ENCODE results near the gene MIOS. TPM values are rescaled to one million over a fixed set of nuclear protein-coding genes. Genes with fewer than 3 reads are reported as not detected.

Gene MIOS
- total and polyA plus RNA-seq, 9 of the 15 experiments (the other 6 are each of a cell fraction or from before 2014, with no cell fraction given), result 7.8 to 47.8 (median 30.6) TPM

- H3K4me1 ChIP-seq (replicated peaks in 1 of 2; ENCODE audit: control insufficient read depth in 2 of 2, insufficient read depth in 2 of 2, low read length in 2 of 2), result no peaks in the 10 kb centered on the region
- no peaks in the 10 kb centered on the region for H3K36me3 ChIP-seq (ENCODE audit: control insufficient read depth, insufficient read depth, low read length)
- WGBS (ENCODE audit: insufficient coverage, low coverage, missing lambda C conversion rate), result 0% methylated on average over 1 of the region's 1 CpG
- ATAC-seq, result no peak
- H3K4me2 ChIP-seq (ENCODE audit: insufficient read depth, low read length), result no peak within 1 kb of the TSS
- no peak for FAIRE-seq
- ChIA-PET CTCF (ENCODE audit: low intra/inter-chr PET ratio) (no interaction called here), POLR2A (no interaction called here)
- no peak within 1 kb of the TSS for H2AFZ ChIP-seq (ENCODE audit: low read depth, low read length)
- H3K9me1 ChIP-seq (ENCODE audit: control insufficient read depth, insufficient read depth, low read length), result no peaks in the 10 kb centered on the region
- BruUV-seq (replicated peaks), result no TSS peak
- in situ Hi-C loops (cut with MboI) (loop anchor here (5.0 kb wide), 3 partner anchors 113 to 568 kb away; no protein-coding TSS in a partner anchor), intact Hi-C loops (cut with micrococcal nuclease) (no loop called here)
- H3K79me2 ChIP-seq (ENCODE audit: control insufficient read depth, insufficient read depth, low read length), result no peaks in the 10 kb centered on the region
- H3K9ac ChIP-seq (ENCODE audit: insufficient read depth in 1 of 2, low read depth in 2 of 2, low read length in 2 of 2), result no peak within 1 kb of the TSS
- 0 out of 5 replicates have a peak, but pooled peaks cover 0 to 2% of the 10 kb centered on the region in 2 experiments for H3K27me3 ChIP-seq (ENCODE audit: control insufficient read depth in 2 of 2, insufficient read depth in 2 of 2, low read length in 2 of 2)
- H3K27ac ChIP-seq (ENCODE audit: extremely low read depth, low read depth, low read length), result no peak within 1 kb of the TSS
- no peaks in the 10 kb centered on the region for H4K20me1 ChIP-seq (replicated peaks; ENCODE audit: control insufficient read depth, insufficient read depth, low read length)
- no peaks in the 10 kb centered on the region for H3K9me3 ChIP-seq (replicated peaks; ENCODE audit: control insufficient read depth, insufficient read depth, low read depth, low read length)
- H3K4me3 ChIP-seq, result no peak within 1 kb of the TSS
- TF ChIP-seq STAG1 (CRISPR knock-in tag; IDR thresholded peaks at IDR 0.05; ENCODE audit: borderline replicate concordance), result no peak
- no peak for TF ChIP-seq HNRNPUL1 (IDR thresholded peaks at IDR 0.05; ENCODE audit: low read length)
- TF ChIP-seq CUX1 (CRISPR knock-in tag; IDR thresholded peaks at IDR 0.05), result no peak
- TF ChIP-seq, protein P1, sequence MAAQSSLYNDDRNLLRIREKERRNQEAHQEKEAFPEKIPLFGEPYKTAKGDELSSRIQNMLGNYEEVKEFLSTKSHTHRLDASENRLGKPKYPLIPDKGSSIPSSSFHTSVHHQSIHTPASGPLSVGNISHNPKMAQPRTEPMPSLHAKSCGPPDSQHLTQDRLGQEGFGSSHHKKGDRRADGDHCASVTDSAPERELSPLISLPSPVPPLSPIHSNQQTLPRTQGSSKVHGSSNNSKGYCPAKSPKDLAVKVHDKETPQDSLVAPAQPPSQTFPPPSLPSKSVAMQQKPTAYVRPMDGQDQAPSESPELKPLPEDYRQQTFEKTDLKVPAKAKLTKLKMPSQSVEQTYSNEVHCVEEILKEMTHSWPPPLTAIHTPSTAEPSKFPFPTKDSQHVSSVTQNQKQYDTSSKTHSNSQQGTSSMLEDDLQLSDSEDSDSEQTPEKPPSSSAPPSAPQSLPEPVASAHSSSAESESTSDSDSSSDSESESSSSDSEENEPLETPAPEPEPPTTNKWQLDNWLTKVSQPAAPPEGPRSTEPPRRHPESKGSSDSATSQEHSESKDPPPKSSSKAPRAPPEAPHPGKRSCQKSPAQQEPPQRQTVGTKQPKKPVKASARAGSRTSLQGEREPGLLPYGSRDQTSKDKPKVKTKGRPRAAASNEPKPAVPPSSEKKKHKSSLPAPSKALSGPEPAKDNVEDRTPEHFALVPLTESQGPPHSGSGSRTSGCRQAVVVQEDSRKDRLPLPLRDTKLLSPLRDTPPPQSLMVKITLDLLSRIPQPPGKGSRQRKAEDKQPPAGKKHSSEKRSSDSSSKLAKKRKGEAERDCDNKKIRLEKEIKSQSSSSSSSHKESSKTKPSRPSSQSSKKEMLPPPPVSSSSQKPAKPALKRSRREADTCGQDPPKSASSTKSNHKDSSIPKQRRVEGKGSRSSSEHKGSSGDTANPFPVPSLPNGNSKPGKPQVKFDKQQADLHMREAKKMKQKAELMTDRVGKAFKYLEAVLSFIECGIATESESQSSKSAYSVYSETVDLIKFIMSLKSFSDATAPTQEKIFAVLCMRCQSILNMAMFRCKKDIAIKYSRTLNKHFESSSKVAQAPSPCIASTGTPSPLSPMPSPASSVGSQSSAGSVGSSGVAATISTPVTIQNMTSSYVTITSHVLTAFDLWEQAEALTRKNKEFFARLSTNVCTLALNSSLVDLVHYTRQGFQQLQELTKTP (IDR thresholded peaks at IDR 0.05; ENCODE audit: low read depth in 1 of 2, partially characterized antibody in 2 of 2), result no peak
- no peak for TF ChIP-seq CHAMP1 (IDR thresholded peaks at IDR 0.05)
- DNase-seq (ENCODE audit: extremely low read depth in 1 of 4, low spot score in 3 of 4), result no peak
Measured at GRCh38 chr7:7535691-7536090, 31.0 kb upstream of the MIOS start, which contains the start of gene COL28A1. TSS of gene COL28A1 (minus strand) at chr7:7535873. CDS start at chr7:7532875, 2,998 bp downstream.

All from K562 (cell line).